Gastroesophageal sphincter (tissue), 3 donors: ENCODE measurements around the gene ZFYVE28.

Source experiments
- POLR2AphosphoS5 ChIP-seq: sonication (generic); formaldehyde crosslinking; IDR thresholded peaks from one replicate; pipeline ENCODE4 v1.6.1; 2017; ENCODE audit warnings: antibody characterized with exemption
- TF ChIP-seq, protein P1 (sequence below), 4 experiments: fragments of 200-600 bp in 2 of 4; fragments of 450-650 bp in 2 of 4; sonication (generic) in 1 of 4; IDR thresholded peaks; one replicate each; pipeline ENCODE4 v1.5.1; 2017 to 2019; ENCODE audit warnings: antibody characterized with exemption in 4 of 4, mild to moderate bottlenecking in 2 of 4, moderate library complexity in 2 of 4

DNA sequence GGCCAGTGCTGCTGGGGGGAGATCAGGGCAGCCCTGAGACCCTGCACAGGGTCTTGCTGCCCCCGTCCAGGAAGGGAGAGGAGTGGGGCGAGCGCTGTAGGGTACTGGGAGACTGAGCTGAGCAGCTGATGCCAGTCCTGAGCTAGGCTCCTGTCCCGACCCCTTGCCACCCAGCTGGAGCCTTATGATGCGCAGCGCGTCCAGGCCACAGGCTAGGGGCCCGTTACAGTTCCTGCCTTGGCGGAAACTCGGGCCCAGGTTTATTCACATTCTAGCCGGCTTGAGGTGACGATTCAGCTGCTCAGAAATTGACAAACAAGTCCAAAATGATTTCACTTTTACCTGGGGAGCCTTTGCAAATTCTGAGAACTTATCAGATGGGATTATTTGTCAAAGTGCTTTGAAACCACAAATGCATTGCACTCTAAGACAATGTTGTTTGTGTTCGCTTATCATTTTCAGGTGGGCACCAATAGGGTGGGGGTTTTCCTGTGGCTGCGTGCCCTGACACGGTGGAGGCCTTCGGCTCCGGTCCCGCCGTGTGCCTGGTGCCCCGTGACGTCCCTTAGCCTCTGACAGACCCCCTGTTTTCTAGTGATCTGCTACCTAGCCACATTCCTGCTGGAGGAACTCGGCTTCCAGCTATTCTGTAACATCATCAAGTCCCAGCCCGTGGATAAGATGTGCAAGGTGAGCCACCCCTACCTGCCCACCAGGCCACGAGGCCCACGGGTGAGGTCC lies 19.2 kb upstream of the ZFYVE28 start:
- TF ChIP-seq, protein P1, sequence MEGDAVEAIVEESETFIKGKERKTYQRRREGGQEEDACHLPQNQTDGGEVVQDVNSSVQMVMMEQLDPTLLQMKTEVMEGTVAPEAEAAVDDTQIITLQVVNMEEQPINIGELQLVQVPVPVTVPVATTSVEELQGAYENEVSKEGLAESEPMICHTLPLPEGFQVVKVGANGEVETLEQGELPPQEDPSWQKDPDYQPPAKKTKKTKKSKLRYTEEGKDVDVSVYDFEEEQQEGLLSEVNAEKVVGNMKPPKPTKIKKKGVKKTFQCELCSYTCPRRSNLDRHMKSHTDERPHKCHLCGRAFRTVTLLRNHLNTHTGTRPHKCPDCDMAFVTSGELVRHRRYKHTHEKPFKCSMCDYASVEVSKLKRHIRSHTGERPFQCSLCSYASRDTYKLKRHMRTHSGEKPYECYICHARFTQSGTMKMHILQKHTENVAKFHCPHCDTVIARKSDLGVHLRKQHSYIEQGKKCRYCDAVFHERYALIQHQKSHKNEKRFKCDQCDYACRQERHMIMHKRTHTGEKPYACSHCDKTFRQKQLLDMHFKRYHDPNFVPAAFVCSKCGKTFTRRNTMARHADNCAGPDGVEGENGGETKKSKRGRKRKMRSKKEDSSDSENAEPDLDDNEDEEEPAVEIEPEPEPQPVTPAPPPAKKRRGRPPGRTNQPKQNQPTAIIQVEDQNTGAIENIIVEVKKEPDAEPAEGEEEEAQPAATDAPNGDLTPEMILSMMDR (IDR thresholded peaks at IDR 0.05): no peak
- no peak for TF ChIP-seq POLR2AphosphoS5
